Measurements from ENCODE around the gene ZNF32. TPM values are rescaled to one million over a fixed set of nuclear protein-coding genes. Genes with fewer than 3 reads are reported as not detected.
A peak's percentile ranks its signal among the peaks of the same experiment; 100 is the strongest.

Gene ZNF32
- total and polyA plus RNA-seq, 12 donors: 34.4 to 73.8 (median 42.4) TPM

DNA sequence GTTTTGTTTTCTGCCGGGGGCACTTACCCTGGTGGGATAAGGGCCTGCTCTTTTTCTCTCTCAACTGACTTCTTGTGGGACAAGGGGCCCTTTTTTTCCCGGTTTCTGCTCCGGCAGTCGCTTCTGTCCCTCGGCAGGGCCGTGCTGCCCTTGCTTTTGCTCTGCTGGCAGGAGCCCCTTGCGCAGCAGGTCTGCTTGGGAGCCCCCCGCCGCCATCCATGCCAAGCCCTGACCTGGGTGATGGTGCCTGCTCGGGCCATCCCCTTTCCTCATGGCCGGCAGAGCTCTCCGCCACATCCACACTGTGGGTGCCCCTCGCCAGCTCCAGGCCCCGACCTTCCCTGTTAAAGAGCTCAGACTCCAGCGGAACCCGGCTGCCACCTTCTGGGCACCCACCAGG, 47.0 kb upstream of the ZNF32 start:
- 98% methylated on average over 16 of the region's 16 CpGs for WGBS, 2 donors

DNA sequence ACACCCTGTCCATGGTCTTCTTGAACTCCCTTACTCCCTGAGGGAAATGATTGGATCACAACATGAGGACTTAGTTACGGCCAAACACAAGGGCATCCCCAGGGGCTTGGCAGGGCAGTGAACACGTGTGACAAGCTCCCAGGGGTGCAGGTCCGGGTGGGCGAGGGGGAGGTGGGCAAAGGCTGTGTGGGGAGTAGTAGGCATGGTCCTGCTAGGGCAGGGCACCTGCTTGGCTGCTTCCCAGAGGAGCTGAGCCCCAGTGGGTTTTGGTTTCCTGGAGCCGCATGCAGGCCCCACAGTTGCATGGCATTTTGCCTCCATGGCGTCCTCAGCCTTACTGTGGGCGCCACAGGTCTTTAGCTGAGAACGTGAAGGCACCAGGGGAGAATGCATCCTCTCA, 46.6 kb upstream of the ZNF32 start:
- H3K4me3 ChIP-seq: no peak overlapping the region
- intact Hi-C loops (cut with DNase I): loop anchor here in 6 of 10 donors (5.0 to 10.0 kb wide), 9 partner anchors 57 to 349 kb away; no protein-coding TSS in a partner anchor
- peaks cover 0 to 4% (median 0%) of the 10 kb centered on the region in 7 donors for H3K27me3 ChIP-seq
- no peak for ATAC-seq
- peaks cover 10 to 90% (median 49%) of the 10 kb centered on the region in 9 donors for H3K4me1 ChIP-seq
- 86 to 95% methylated on average over 8 of the region's 8 CpGs for WGBS, 2 donors
- no peak for DNase-seq
- no peaks in the 10 kb centered on the region for H3K36me3 ChIP-seq
- no peaks in the 10 kb centered on the region for H3K9me3 ChIP-seq
- peak overlapping the region in 1 of 10 donors; percentile 59 for H3K27ac ChIP-seq
- TF ChIP-seq, protein P1, sequence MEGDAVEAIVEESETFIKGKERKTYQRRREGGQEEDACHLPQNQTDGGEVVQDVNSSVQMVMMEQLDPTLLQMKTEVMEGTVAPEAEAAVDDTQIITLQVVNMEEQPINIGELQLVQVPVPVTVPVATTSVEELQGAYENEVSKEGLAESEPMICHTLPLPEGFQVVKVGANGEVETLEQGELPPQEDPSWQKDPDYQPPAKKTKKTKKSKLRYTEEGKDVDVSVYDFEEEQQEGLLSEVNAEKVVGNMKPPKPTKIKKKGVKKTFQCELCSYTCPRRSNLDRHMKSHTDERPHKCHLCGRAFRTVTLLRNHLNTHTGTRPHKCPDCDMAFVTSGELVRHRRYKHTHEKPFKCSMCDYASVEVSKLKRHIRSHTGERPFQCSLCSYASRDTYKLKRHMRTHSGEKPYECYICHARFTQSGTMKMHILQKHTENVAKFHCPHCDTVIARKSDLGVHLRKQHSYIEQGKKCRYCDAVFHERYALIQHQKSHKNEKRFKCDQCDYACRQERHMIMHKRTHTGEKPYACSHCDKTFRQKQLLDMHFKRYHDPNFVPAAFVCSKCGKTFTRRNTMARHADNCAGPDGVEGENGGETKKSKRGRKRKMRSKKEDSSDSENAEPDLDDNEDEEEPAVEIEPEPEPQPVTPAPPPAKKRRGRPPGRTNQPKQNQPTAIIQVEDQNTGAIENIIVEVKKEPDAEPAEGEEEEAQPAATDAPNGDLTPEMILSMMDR (IDR thresholded peaks at IDR 0.05): no peak

More for the DNA sequence above, 47.0 kb upstream of the ZNF32 start:
- Histone ChIP-seq H3K27ac (peak overlapping the region in 2 of 10 donors; percentile 2 to 59), H3K4me1 (peaks cover 10 to 88% (median 47%) of the 10 kb centered on the region in 9 donors), H3K27me3 (peaks cover 0 to 4% (median 0%) of the 10 kb centered on the region in 7 donors), H3K4me3 (no peak overlapping the region), H3K9me3 (no peaks in the 10 kb centered on the region), H3K36me3 (no peaks in the 10 kb centered on the region)
- TF ChIP-seq, protein P1 (IDR thresholded peaks at IDR 0.05): no peak
- no peak for ATAC-seq
- no peak for DNase-seq
- intact Hi-C loops (cut with DNase I): loop anchor here in 6 of 10 donors (5.0 to 10.0 kb wide), 9 partner anchors 57 to 349 kb away; no protein-coding TSS in a partner anchor

DNA sequence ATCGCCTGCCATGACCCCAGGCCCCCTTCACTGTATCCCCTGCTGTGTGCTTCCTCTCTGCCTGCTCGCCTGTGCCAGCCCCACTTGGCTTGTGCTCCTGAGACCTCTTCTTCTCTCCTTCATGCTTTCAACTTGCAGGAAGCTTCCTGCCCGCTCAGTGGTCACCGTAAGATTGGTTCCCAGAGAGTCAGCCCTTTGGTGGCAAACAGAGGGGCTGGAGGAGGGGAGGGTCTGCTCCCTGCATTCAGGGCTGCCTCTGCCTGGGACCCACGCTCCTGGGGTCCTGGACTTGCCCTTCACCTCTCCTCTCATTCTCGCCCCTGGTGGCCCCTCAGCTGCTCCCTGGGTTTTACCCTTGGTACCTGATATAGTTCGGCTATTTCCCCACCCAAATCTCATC, 45.8 kb upstream of the ZNF32 start:
- Histone ChIP-seq H3K4me3 (no peak overlapping the region), H3K36me3 (no peaks in the 10 kb centered on the region), H3K27me3 (peaks cover 0 to 4% (median 0%) of the 10 kb centered on the region in 7 donors), H3K4me1 (peaks cover 10 to 89% (median 42%) of the 10 kb centered on the region in 9 donors), H3K27ac (peak overlapping the region in 3 of 10 donors; percentile 43 to 99 (median 45)), H3K9me3 (no peaks in the 10 kb centered on the region)
- intact Hi-C loops (cut with DNase I): loop anchor here (5.0 to 10.0 kb wide), 20 partner anchors 80 to 693 kb away; partner anchors contain the start of gene CXCL12 (in 3 of the 10)
- WGBS, 2 donors: 94 to 99% methylated on average over 7 of the region's 7 CpGs
- TF ChIP-seq, protein P1 (IDR thresholded peaks at IDR 0.05): no peak
- ATAC-seq (no peak), DNase-seq (no peak)

DNA sequence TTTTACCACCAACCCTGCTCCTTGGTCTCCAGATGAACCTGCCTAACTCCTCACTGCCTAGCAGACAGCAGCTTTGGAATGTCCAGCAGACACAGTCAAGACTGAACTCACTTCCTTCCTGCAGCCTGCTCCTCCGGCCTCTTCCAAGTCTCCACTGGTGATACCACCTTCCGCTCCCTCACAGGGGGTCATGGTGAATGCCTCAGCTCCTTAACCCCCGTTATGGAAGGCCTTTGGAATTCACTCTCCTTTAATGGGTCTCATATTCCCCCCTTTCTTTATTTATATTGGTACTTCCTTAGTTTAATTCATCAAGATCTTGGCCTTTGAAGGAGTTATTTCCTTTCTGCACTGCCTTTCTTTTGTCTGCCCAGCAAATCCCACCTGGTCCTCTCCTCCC, 44.9 kb upstream of the ZNF32 start:
- intact Hi-C loops (cut with DNase I): loop anchor here (5.0 to 10.0 kb wide), 20 partner anchors 81 to 694 kb away; partner anchors contain the start of gene CXCL12 (in 3 of the 10)

More for the DNA sequence above, 44.9 kb upstream of the ZNF32 start:
- DNase-seq (no peak), ATAC-seq (no peak)
- Histone ChIP-seq H3K27me3 (peaks cover 0 to 4% (median 0%) of the 10 kb centered on the region in 7 donors), H3K27ac (peak overlapping the region in 5 of 10 donors; percentile 18 to 99 (median 43)), H3K4me3 (no peak overlapping the region), H3K36me3 (no peaks in the 10 kb centered on the region), H3K9me3 (no peaks in the 10 kb centered on the region), H3K4me1 (peaks cover 6 to 86% (median 43%) of the 10 kb centered on the region in 9 donors)
- TF ChIP-seq, protein P1 (IDR thresholded peaks at IDR 0.05): no peak
- 64 to 68% methylated on average over 3 of the region's 3 CpGs for WGBS, 2 donors
